RKO (cell line): ENCODE results near the gene PRUNE2.

Experiments used
- DNase-seq: peaks from one replicate; pipeline ENCODE4 v3.0.0-alpha.2; 2016; ENCODE audit warnings: low spot score

The PRUNE2 gene

GRCh38 chr9:76570826-76571225 is 335.1 kb downstream of the PRUNE2 start:
- DNase-seq, result no peak

- DNase-seq, result no peak
These were observed 338.8 kb downstream of the PRUNE2 start for GRCh38 chr9:76567086-76567485.

GRCh38 chr9:76564297-76564696 is 341.6 kb downstream of the PRUNE2 start:
- no peak for DNase-seq

GRCh38 chr9:76562511-76562911 is 343.4 kb downstream of the PRUNE2 start:
- peak; percentile 6 for DNase-seq

GRCh38 chr9:76561900-76562299 is 344.0 kb downstream of the PRUNE2 start:
- DNase-seq, result no peak
